T-helper 17 cell (primary cell): ENCODE results near the gene UBASH3B. TPM values are rescaled to one million over a fixed set of nuclear protein-coding genes. Genes with fewer than 3 reads are reported as not detected.
A peak's percentile ranks its signal among the peaks of the same experiment; 100 is the strongest.
"Not testable (repeated sequence)": the region's sequence is repeated elsewhere in the genome, so short reads cannot be mapped to it uniquely, and the experiment has no call there.

ENCODE experiments used
- ATAC-seq: fragments of 150-1000 bp; cut with Tn5 transposase; 2 replicates; pipeline ENCODE4 v1.10.0; 2021; ENCODE audit warnings: mild to moderate bottlenecking, moderate library complexity
- DNase-seq, 3 donors: peaks; one replicate each; pipeline versions ENCODE4 v3.0.0 to v3.0.0-alpha.2; 2020 to 2021
- H3K9me3 ChIP-seq: one replicate; pipeline ENCODE4 v1.7.0; 2013; ENCODE audit warnings: low read length, mild to moderate bottlenecking; ENCODE audit not compliant: control insufficient read depth, poor library complexity, severe bottlenecking
- H3K27ac Mint-ChIP-seq: one replicate; pipeline ENCODE4 v1.8.0; 2022; ENCODE audit warnings: mild to moderate bottlenecking, moderate library complexity, mixed read lengths
- H3K27me3 Mint-ChIP-seq: one replicate; pipeline ENCODE4 v1.8.0; 2022; ENCODE audit warnings: mixed read lengths
- H3K36me3 Mint-ChIP-seq: one replicate; pipeline ENCODE4 v1.8.0; 2022; ENCODE audit warnings: low read depth, mixed read lengths
- H3K4me1 Mint-ChIP-seq: one replicate; pipeline ENCODE4 v1.8.0; 2022; ENCODE audit warnings: mild to moderate bottlenecking, mixed read lengths
- H3K4me3 Mint-ChIP-seq: one replicate; pipeline ENCODE4 v1.8.0; 2022; ENCODE audit warnings: mild to moderate bottlenecking, moderate library complexity, mixed read lengths
- total RNA-seq, 4 donors: library from RNA in 2 of 4; stranded (reverse) in 2 of 4; gene quantifications; one replicate each; pipeline ENCODE4 v1.2.3 and lab custom pipeline; 2022 to 2026

UBASH3B gene
- total RNA-seq, 2 donors from 2014 or later, result 22.6 to 23.6 TPM

GRCh38 chr11:122726028-122726427 is 70.5 kb downstream of the UBASH3B start:
- peaks cover 4% of the 10 kb centered on the region for H3K36me3 Mint-ChIP-seq
- no peaks in the 10 kb centered on the region for H3K27me3 Mint-ChIP-seq
- DNase-seq (no peak), ATAC-seq (no peak)
- H3K27ac Mint-ChIP-seq, result peak overlapping the region; percentile 98
- H3K4me3 Mint-ChIP-seq, result no peak overlapping the region
- H3K4me1 Mint-ChIP-seq, result peaks cover 48% of the 10 kb centered on the region
- H3K9me3 ChIP-seq, result no peaks in the 10 kb centered on the region

GRCh38 chr11:122727101-122727929 is 71.8 kb downstream of the UBASH3B start:
- DNase-seq (no peak), ATAC-seq (peak; percentile 77)
- Mint-ChIP-seq H3K4me3 (peak overlapping the region; percentile 96), H3K27me3 (no peaks in the 10 kb centered on the region), H3K27ac (peak overlapping the region; percentile 98), H3K4me1 (peaks cover 44% of the 10 kb centered on the region), H3K36me3 (peaks cover 6% of the 10 kb centered on the region)
- no peaks in the 10 kb centered on the region for H3K9me3 ChIP-seq

- DNase-seq (no peak), ATAC-seq (no peak)
- Mint-ChIP-seq H3K27ac (peak overlapping the region; percentile 98), H3K27me3 (no peaks in the 10 kb centered on the region), H3K4me1 (peaks cover 41% of the 10 kb centered on the region), H3K4me3 (no peak overlapping the region), H3K36me3 (peaks cover 4% of the 10 kb centered on the region)
- H3K9me3 ChIP-seq, result no peaks in the 10 kb centered on the region
Observed at GRCh38 chr11:122728561-122728960, 73.0 kb downstream of the UBASH3B start.

- H3K27me3 Mint-ChIP-seq, result no peaks in the 10 kb centered on the region
- no peak for DNase-seq
- peaks cover 4% of the 10 kb centered on the region for H3K36me3 Mint-ChIP-seq
- H3K4me1 Mint-ChIP-seq, result peaks cover 37% of the 10 kb centered on the region
- no peak overlapping the region for H3K4me3 Mint-ChIP-seq
- no peak for ATAC-seq
- H3K9me3 ChIP-seq, result no peaks in the 10 kb centered on the region
- peak overlapping the region; percentile 98 for H3K27ac Mint-ChIP-seq
Observed at GRCh38 chr11:122729139-122729538, 73.6 kb downstream of the UBASH3B start.

- not testable (repeated sequence) for DNase-seq, H3K27me3 Mint-ChIP-seq, H3K36me3 Mint-ChIP-seq, H3K9me3 ChIP-seq, H3K4me3 Mint-ChIP-seq, ATAC-seq, H3K27ac Mint-ChIP-seq
- peaks cover 38% of the 10 kb centered on the region for H3K4me1 Mint-ChIP-seq
Observed at GRCh38 chr11:122730694-122731093, 75.2 kb downstream of the UBASH3B start.

- Mint-ChIP-seq H3K36me3 (peaks cover 4% of the 10 kb centered on the region), H3K27me3 (no peaks in the 10 kb centered on the region), H3K27ac (no peak overlapping the region), H3K4me1 (peaks cover 35% of the 10 kb centered on the region), H3K4me3 (no peak overlapping the region)
- no peaks in the 10 kb centered on the region for H3K9me3 ChIP-seq
- DNase-seq (no peak), ATAC-seq (no peak)
Observed at GRCh38 chr11:122731500-122731913, 76.0 kb downstream of the UBASH3B start.

- Mint-ChIP-seq H3K4me3 (no peak overlapping the region), H3K27me3 (no peaks in the 10 kb centered on the region), H3K4me1 (peaks cover 25% of the 10 kb centered on the region), H3K27ac (no peak overlapping the region), H3K36me3 (peaks cover 2% of the 10 kb centered on the region)
- ATAC-seq (no peak), DNase-seq (no peak)
- H3K9me3 ChIP-seq, result no peaks in the 10 kb centered on the region
Observed at GRCh38 chr11:122732342-122733315, 77.1 kb downstream of the UBASH3B start.

- Mint-ChIP-seq H3K27ac (no peak overlapping the region), H3K4me1 (peaks cover 24% of the 10 kb centered on the region), H3K4me3 (no peak overlapping the region), H3K27me3 (no peaks in the 10 kb centered on the region), H3K36me3 (peaks cover 2% of the 10 kb centered on the region)
- DNase-seq (no peak), ATAC-seq (no peak)
- H3K9me3 ChIP-seq, result no peaks in the 10 kb centered on the region
Observed at GRCh38 chr11:122733318-122733717, 77.8 kb downstream of the UBASH3B start.

- Mint-ChIP-seq H3K4me3 (no peak overlapping the region), H3K36me3 (peaks cover 2% of the 10 kb centered on the region), H3K4me1 (peaks cover 14% of the 10 kb centered on the region)
Observed at GRCh38 chr11:122734848-122735496, 79.5 kb downstream of the UBASH3B start.

GRCh38 chr11:122737951-122738693 is 82.6 kb downstream of the UBASH3B start:
- H3K36me3 Mint-ChIP-seq, result no peaks in the 10 kb centered on the region
- no peak overlapping the region for H3K27ac Mint-ChIP-seq
- ATAC-seq, result no peak
- H3K9me3 ChIP-seq, result no peaks in the 10 kb centered on the region
- H3K27me3 Mint-ChIP-seq, result no peaks in the 10 kb centered on the region
- no peak for DNase-seq
- no peak overlapping the region for H3K4me3 Mint-ChIP-seq
- peaks cover 11% of the 10 kb centered on the region for H3K4me1 Mint-ChIP-seq

More at GRCh38 chr11:122734848-122735496, 79.5 kb downstream of the UBASH3B start:
- H3K9me3 ChIP-seq, result no peaks in the 10 kb centered on the region
- Mint-ChIP-seq H3K27ac (no peak overlapping the region), H3K27me3 (no peaks in the 10 kb centered on the region)
- ATAC-seq, result no peak
- DNase-seq, result no peak

GRCh38 chr11:122741613-122742300 is 86.2 kb downstream of the UBASH3B start:
- H3K36me3 Mint-ChIP-seq, result no peaks in the 10 kb centered on the region

More at GRCh38 chr11:122741613-122742300, 86.2 kb downstream of the UBASH3B start:
- H3K27ac Mint-ChIP-seq, result no peak overlapping the region
- ATAC-seq (no peak), DNase-seq (no peak)
- H3K4me3 Mint-ChIP-seq, result no peak overlapping the region
- H3K9me3 ChIP-seq, result no peaks in the 10 kb centered on the region
- H3K4me1 Mint-ChIP-seq, result peaks cover 22% of the 10 kb centered on the region
- H3K27me3 Mint-ChIP-seq, result no peaks in the 10 kb centered on the region
